Lung (tissue), 12 donors: ENCODE results near the gene SLC2A8. TPM values are rescaled to one million over a fixed set of nuclear protein-coding genes. Genes with fewer than 3 reads are reported as not detected.

ENCODE experiments used
- ATAC-seq: fragments of 200-7000 bp; cut with Tn5 transposase; one replicate; pipeline ENCODE4 v1.9.1; 2020; ENCODE audit warnings: moderate number of reproducible peaks; ENCODE audit not compliant: insufficient read depth, low FRiP score
- DNase-seq, 3 donors: peaks; one replicate each; pipeline ENCODE4 v3.0.0-alpha.2; 2013 to 2017
- H3K27ac ChIP-seq, 2 donors: one replicate each; pipeline ENCODE4 v1.5.1; 2013; ENCODE audit warnings: mild to moderate bottlenecking in 2 of 2, moderate library complexity in 2 of 2, control low read depth in 1 of 2, inconsistent platforms in 1 of 2, low read depth in 1 of 2, low read length in 1 of 2
- H3K27me3 ChIP-seq, 3 donors: one replicate each; pipeline ENCODE4 v1.5.1; 2013; ENCODE audit warnings: low read length in 2 of 3; ENCODE audit not compliant: control insufficient read depth in 3 of 3, insufficient read depth in 3 of 3
- H3K36me3 ChIP-seq, 4 donors: one replicate each; pipeline ENCODE4 v1.5.1; 2013; ENCODE audit warnings: low read length in 4 of 4, mild to moderate bottlenecking in 1 of 4, moderate library complexity in 1 of 4; ENCODE audit not compliant: control insufficient read depth in 4 of 4, insufficient read depth in 4 of 4
- H3K4me1 ChIP-seq, 5 donors: one replicate each; pipeline ENCODE4 v1.5.1; 2013; ENCODE audit warnings: low read length in 5 of 5, mild to moderate bottlenecking in 2 of 5, moderate library complexity in 1 of 5; ENCODE audit not compliant: control insufficient read depth in 5 of 5, insufficient read depth in 5 of 5
- H3K4me3 ChIP-seq: one replicate; pipeline ENCODE4 v1.5.1; 2013; ENCODE audit warnings: mild to moderate bottlenecking, control low read depth, moderate library complexity
- H3K9ac ChIP-seq, 2 donors: one replicate each; pipeline ENCODE4 v1.5.1; 2013; ENCODE audit warnings: low read length in 2 of 2, control low read depth in 1 of 2; ENCODE audit not compliant: insufficient read depth in 1 of 2
- H3K9me3 ChIP-seq, 4 donors: one replicate each; pipeline ENCODE4 v1.5.1; 2013; ENCODE audit warnings: low read length in 3 of 4, mild to moderate bottlenecking in 1 of 4, moderate library complexity in 1 of 4; ENCODE audit not compliant: control insufficient read depth in 4 of 4, insufficient read depth in 3 of 4
- CTCF ChIP-seq: IDR thresholded peaks from 2 replicates; pipeline ENCODE4 v1.5.1; 2012; ENCODE audit warnings: mild to moderate bottlenecking; ENCODE audit errors: control extremely low read depth, extremely low read depth
- WGBS, 2 donors: extraction: QIAGEN DNeasy Blood & Tissue Kit; methylation state at CpG; one replicate each; pipeline ENCODE4 v1.1.7; 2013; 5-methylcytosine and 5-hydroxymethylcytosine counted together
- polyA plus RNA-seq, 2 donors: library from polyadenylated mRNA; stranded (reverse); fragments of 200-250 nt; gene quantifications; one replicate each; pipeline ENCODE4 v1.2.1, GENCODE V29; 2013
- total RNA-seq, 2 donors: library from RNA; depleted of rRNA in 1 of 2; stranded (reverse); fragments of >200 nt in 1 of 2; gene quantifications; one replicate each; pipeline ENCODE4 v1.2.1, GENCODE V29; 2014 to 2021
- donor health status: control.
- donor health status: control.
- donor health status: Bipolar disorder and iron deficiency.
- donor health status: healthy.
- donor health status: DM: yes; HTN: yes; CAD: no.

The SLC2A8 gene
- total and polyA plus RNA-seq, 4 donors = 8.9 to 18.8 (median 16.3) TPM

GRCh38 chr9:127415657-127416056 lies 18.7 kb downstream of the SLC2A8 start:
- peaks cover 0 to 4% (median 0%) of the 10 kb centered on the region in 4 donors for H3K36me3 ChIP-seq
- H3K9ac ChIP-seq = no peak overlapping the region
- no peaks in the 10 kb centered on the region for H3K27me3 ChIP-seq
- peaks cover 0 to 3% (median 0%) of the 10 kb centered on the region in 5 donors for H3K4me1 ChIP-seq
- TF ChIP-seq CTCF = no peak
- ATAC-seq (no peak), DNase-seq (no peak)
- no peaks in the 10 kb centered on the region for H3K9me3 ChIP-seq
- no peak overlapping the region for H3K27ac ChIP-seq
- WGBS, 2 donors = 78 to 86% methylated on average over 1 of the region's 1 CpG
- H3K4me3 ChIP-seq = no peak overlapping the region

- ATAC-seq (no peak), DNase-seq (no peak)
- Histone ChIP-seq H3K9me3 (no peaks in the 10 kb centered on the region), H3K36me3 (peaks cover 0 to under 1% (median 0%) of the 10 kb centered on the region in 4 donors), H3K27ac (no peak overlapping the region), H3K9ac (no peak overlapping the region), H3K4me3 (no peak overlapping the region), H3K4me1 (peaks cover 0 to 3% (median 0%) of the 10 kb centered on the region in 5 donors), H3K27me3 (no peaks in the 10 kb centered on the region)
- 80 to 86% methylated on average over 14 to 15 of the region's 15 CpGs for WGBS, 2 donors
- TF ChIP-seq CTCF = no peak
Observed at GRCh38 chr9:127417131-127418036, 20.4 kb downstream of the SLC2A8 start.

GRCh38 chr9:127418037-127418471 lies 21.1 kb downstream of the SLC2A8 start:
- H3K9ac ChIP-seq = no peak overlapping the region
- no peak for DNase-seq
- H3K27me3 ChIP-seq = no peaks in the 10 kb centered on the region
- no peaks in the 10 kb centered on the region for H3K9me3 ChIP-seq
- no peak for ATAC-seq
- no peak overlapping the region for H3K4me3 ChIP-seq
- TF ChIP-seq CTCF = no peak
- H3K27ac ChIP-seq = no peak overlapping the region
- H3K4me1 ChIP-seq = peaks cover 0 to 10% (median 5%) of the 10 kb centered on the region in 5 donors
- 76 to 77% methylated on average over 12 of the region's 12 CpGs for WGBS, 2 donors
- no peaks in the 10 kb centered on the region for H3K36me3 ChIP-seq
